Peyer's patch (tissue), 4 donors: ENCODE measurements around the gene TPRN. TPM values are rescaled to one million over a fixed set of nuclear protein-coding genes. Genes with fewer than 3 reads are reported as not detected.

Experiments
- DNase-seq, 3 donors: peaks; one replicate each; pipeline ENCODE4 v3.0.0-alpha.2; 2017 to 2019
- H3K27ac ChIP-seq, 4 donors: fragments of 200-600 bp; sonication (generic); one replicate each; pipeline ENCODE4 v1.5.1; 2016 to 2019
- H3K27me3 ChIP-seq, 2 donors: fragments of 200-600 bp; sonication (generic); one replicate each; pipeline ENCODE4 v1.5.1; 2019
- H3K36me3 ChIP-seq, 3 donors: fragments of 200-600 bp; sonication (generic); one replicate each; pipeline ENCODE4 v1.5.1; 2016 to 2019
- H3K4me1 ChIP-seq, 4 donors: fragments of 200-600 bp; sonication (generic); one replicate each; pipeline ENCODE4 v1.5.1; 2016 to 2019
- H3K4me3 ChIP-seq, 4 donors: fragments of 200-600 bp; sonication (generic); 1 replicate in 3 of 4; 2 replicates in 1 of 4; pipeline ENCODE4 v1.5.1; 2016 to 2019; ENCODE audit warnings: mild to moderate bottlenecking in 1 of 4
- H3K9me3 ChIP-seq, 4 donors: fragments of 200-600 bp; sonication (generic); one replicate each; pipeline ENCODE4 v1.5.1; 2016 to 2019; ENCODE audit warnings: mild to moderate bottlenecking in 1 of 4
- CTCF ChIP-seq, 6 experiments: fragments of 450-650 bp in 4 of 6; fragments of 200-600 bp in 2 of 6; sonication (generic) in 1 of 6; IDR thresholded peaks; one replicate each; pipeline ENCODE4 v1.5.1; 2017 to 2019; ENCODE audit warnings: antibody characterized with exemption in 6 of 6, mild to moderate bottlenecking in 3 of 6, moderate library complexity in 1 of 6
- POLR2A ChIP-seq, 2 donors: fragments of 450-650 bp; IDR thresholded peaks; one replicate each; pipeline ENCODE4 v1.5.1; 2017; ENCODE audit warnings: antibody characterized with exemption in 2 of 2, mild to moderate bottlenecking in 2 of 2, moderate library complexity in 2 of 2
- total RNA-seq, 4 donors: library from RNA; depleted of rRNA; stranded (reverse); fragments of >200 nt; gene quantifications; one replicate each; pipeline ENCODE4 v1.1.0, GENCODE V29; 2016

The TPRN gene
- total RNA-seq, 4 donors from 2014 or later: 28.1 to 167 (median 130) TPM

DNA sequence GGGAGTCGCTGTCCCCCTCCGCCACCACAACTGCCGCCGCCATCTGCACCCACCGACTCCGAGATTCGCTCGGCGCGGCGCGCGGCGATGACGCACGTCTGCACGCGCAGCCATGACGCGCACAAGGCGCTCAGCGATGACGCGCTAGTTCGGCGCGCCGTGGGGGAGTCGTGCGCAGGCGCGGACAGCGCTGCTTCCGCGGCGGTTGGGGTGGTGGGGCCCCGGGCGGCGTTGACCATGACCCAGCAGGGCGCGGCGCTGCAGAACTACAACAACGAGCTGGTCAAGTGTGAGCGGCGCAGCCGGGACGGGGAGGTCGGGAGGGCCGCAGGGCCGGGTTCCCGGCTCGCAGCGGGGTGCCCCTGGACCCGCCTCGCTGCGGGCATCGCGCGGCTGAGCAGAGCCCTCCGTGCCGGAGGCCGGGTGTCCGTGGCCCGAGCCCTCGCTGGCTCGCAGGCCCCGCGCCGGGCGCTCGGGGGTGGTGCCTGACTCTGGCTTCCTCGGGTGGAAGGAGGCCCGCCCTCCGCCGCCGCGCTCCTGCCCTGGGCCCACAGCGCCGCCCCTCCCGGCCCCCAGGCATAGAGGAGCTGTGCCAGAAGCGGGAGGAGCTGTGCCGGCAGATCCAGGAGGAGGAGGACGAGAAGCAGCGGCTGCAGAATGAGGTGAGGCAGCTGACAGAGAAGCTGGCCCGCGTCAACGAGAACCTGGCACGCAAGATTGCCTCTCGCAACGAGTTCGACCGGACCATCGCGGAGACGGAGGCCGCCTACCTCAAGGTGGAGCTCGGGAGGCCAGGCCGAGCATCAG lies 11.8 kb downstream of the TPRN start, which contains the start of the genes ANAPC2 and SSNA1:
TSS of gene ANAPC2 (minus strand) at position 71 of the 807 bp plus-strand sequence. CDS start at position 43, 28 bp downstream.
TSS of gene SSNA1 (plus strand) at position 187 of the 807 bp plus-strand sequence. CDS start at position 238, 51 bp downstream.
- Histone ChIP-seq H3K4me1 (peaks cover 12 to 56% (median 26%) of the 10 kb centered on the region in 4 donors), H3K36me3 (peaks cover 0 to 61% (median 0%) of the 10 kb centered on the region in 3 donors), H3K4me3 (peak within 1 kb of the TSS; percentile 68 to 100 (median 88)), H3K9me3 (no peaks in the 10 kb centered on the region), H3K27ac (peak within 1 kb of the TSS; percentile 94 to 100 (median 97)), H3K27me3 (no peaks in the 10 kb centered on the region)
- TF ChIP-seq POLR2A (IDR thresholded peaks at IDR 0.05): peak; percentile 84 to 85
- TF ChIP-seq CTCF (IDR thresholded peaks at IDR 0.05): peak in 5 of 6 experiments; percentile 8 to 56 (median 47)
- peak; percentile 92 to 97 (median 96) for DNase-seq

GRCh38 chr9:137188086-137188489 lies 12.5 kb downstream of the TPRN start:
- Histone ChIP-seq H3K27ac (peak overlapping the region; percentile 94 to 100 (median 97)), H3K4me3 (peak overlapping the region; percentile 68 to 100 (median 88)), H3K36me3 (peaks cover 0 to 65% (median 0%) of the 10 kb centered on the region in 3 donors), H3K4me1 (peaks cover 12 to 56% (median 26%) of the 10 kb centered on the region in 4 donors), H3K9me3 (no peaks in the 10 kb centered on the region), H3K27me3 (no peaks in the 10 kb centered on the region)
- DNase-seq: no peak
- TF ChIP-seq CTCF (IDR thresholded peaks at IDR 0.05) (no peak), POLR2A (IDR thresholded peaks at IDR 0.05) (no peak)

DNA sequence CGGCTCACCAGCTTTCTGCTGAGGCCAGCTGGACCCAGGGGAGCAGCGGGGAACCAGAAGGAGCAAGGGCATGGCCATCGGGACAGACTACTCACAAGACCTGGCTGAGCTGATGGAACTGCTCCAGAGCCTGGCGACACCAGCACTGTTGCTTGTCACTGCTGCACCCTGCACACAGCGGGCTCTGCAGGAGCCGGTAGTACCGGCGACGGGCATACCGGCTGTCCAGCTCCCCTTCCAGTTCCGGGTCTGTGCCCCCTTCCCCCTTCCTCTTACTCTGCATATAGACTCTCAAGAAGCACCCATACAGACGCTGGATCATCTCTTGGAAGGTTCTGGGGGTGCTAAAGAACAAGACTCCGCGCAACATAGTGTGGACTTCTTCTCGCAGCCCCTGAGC lies 13.2 kb downstream of the TPRN start:
- Histone ChIP-seq H3K27me3 (no peaks in the 10 kb centered on the region), H3K27ac (no peak overlapping the region), H3K36me3 (peaks cover 0 to 65% (median 0%) of the 10 kb centered on the region in 3 donors), H3K9me3 (no peaks in the 10 kb centered on the region), H3K4me3 (peak overlapping the region; percentile 68 to 100 (median 88)), H3K4me1 (peaks cover 12 to 52% (median 26%) of the 10 kb centered on the region in 4 donors)
- TF ChIP-seq CTCF (IDR thresholded peaks at IDR 0.05) (no peak), POLR2A (IDR thresholded peaks at IDR 0.05) (no peak)
- DNase-seq: no peak

GRCh38 chr9:137186385-137186784 lies 14.2 kb downstream of the TPRN start:
- Histone ChIP-seq H3K4me1 (peaks cover 12 to 46% (median 26%) of the 10 kb centered on the region in 4 donors), H3K4me3 (peak overlapping the region in 1 of 4 donors; percentile 79), H3K9me3 (no peaks in the 10 kb centered on the region), H3K27me3 (no peaks in the 10 kb centered on the region), H3K36me3 (peaks cover 0 to 65% (median 0%) of the 10 kb centered on the region in 3 donors), H3K27ac (no peak overlapping the region)
- DNase-seq: no peak
- no peak for TF ChIP-seq CTCF (IDR thresholded peaks at IDR 0.05)
- TF ChIP-seq POLR2A (IDR thresholded peaks at IDR 0.05): no peak

DNA sequence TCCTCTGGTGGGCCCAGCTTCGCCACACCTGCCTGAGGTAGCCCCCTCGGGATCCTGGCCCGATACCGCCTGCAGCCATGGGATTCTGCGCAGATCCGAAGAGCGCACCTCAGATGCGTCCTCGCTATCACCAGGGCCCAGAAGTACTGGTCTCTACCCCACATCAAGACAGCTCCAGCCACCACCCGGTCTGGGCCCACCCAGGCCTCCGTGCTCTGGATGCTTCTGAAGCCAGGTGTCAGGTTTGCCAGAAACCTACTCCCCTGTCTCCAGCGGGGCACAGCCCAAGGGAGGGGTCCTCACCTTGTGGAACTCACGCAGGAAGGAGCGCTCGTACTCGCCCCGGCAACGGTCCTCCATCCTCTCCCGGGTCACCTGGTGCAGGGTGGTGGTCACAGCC lies 14.6 kb downstream of the TPRN start:
- peaks cover 0 to 65% (median 0%) of the 10 kb centered on the region in 3 donors for H3K36me3 ChIP-seq
- H3K27me3 ChIP-seq: no peaks in the 10 kb centered on the region
- H3K27ac ChIP-seq: no peak overlapping the region
- no peak for DNase-seq
- TF ChIP-seq POLR2A (IDR thresholded peaks at IDR 0.05) (no peak), CTCF (IDR thresholded peaks at IDR 0.05) (no peak)
- H3K4me1 ChIP-seq: peaks cover 12 to 42% (median 26%) of the 10 kb centered on the region in 4 donors
- H3K9me3 ChIP-seq: no peaks in the 10 kb centered on the region
- H3K4me3 ChIP-seq: no peak overlapping the region
